CD14-positive monocyte (primary cell): ENCODE results near the gene LRRTM3. TPM values are rescaled to one million over a fixed set of nuclear protein-coding genes. Genes with fewer than 3 reads are reported as not detected.

ENCODE experiments used
- DNase-seq, 3 donors: peaks; one replicate each; pipeline ENCODE4 v3.0.0-alpha.2; 2011 to 2022
- H2AFZ ChIP-seq: 2 replicates; pipeline ENCODE4 v1.6.0; 2012; ENCODE audit warnings: mild to moderate bottlenecking, low read depth, low read length, inconsistent platforms; ENCODE audit not compliant: insufficient read depth, poor library complexity, severe bottlenecking
- H3K27ac ChIP-seq, 2 donors: 1 replicate in 1 of 2; 2 replicates in 1 of 2; pipeline ENCODE4 v1.5.1; 2012 to 2013; ENCODE audit warnings: low read length in 2 of 2, control low read depth in 1 of 2, inconsistent platforms in 1 of 2, low read depth in 1 of 2, mild to moderate bottlenecking in 1 of 2
- H3K27me3 ChIP-seq, 2 donors: one replicate each; pipeline versions ENCODE4 v1.6.0 to v1.6.1; 2011 to 2013; ENCODE audit warnings: low read length in 2 of 2; ENCODE audit not compliant: control insufficient read depth in 2 of 2, insufficient read depth in 2 of 2
- H3K36me3 ChIP-seq, 2 donors: replicated peaks in 1 of 2; 1 replicate in 1 of 2; 2 replicates in 1 of 2; pipeline versions ENCODE4 v1.5.1 to v1.6.1; 2012 to 2013; ENCODE audit warnings: low read length in 2 of 2, control low read depth in 1 of 2, inconsistent platforms in 1 of 2, mild to moderate bottlenecking in 1 of 2; ENCODE audit not compliant: insufficient read depth in 2 of 2, control insufficient read depth in 1 of 2
- H3K4me1 ChIP-seq, 2 donors: 1 replicate in 1 of 2; 2 replicates in 1 of 2; pipeline versions ENCODE4 v1.5.1 to v1.6.1; 2012 to 2013; ENCODE audit warnings: low read length in 2 of 2, control low read depth in 1 of 2, inconsistent platforms in 1 of 2, mild to moderate bottlenecking in 1 of 2, moderate library complexity in 1 of 2; ENCODE audit not compliant: insufficient read depth in 2 of 2, control insufficient read depth in 1 of 2
- H3K4me2 ChIP-seq: replicated peaks from 2 replicates; pipeline ENCODE3; 2012; ENCODE audit warnings: low read length, moderate library complexity, mild to moderate bottlenecking; ENCODE audit not compliant: poor library complexity, severe bottlenecking; ENCODE audit errors: extremely low read depth
- H3K4me3 ChIP-seq, 3 experiments: fragments of 200-600 bp in 1 of 3; sonication (generic) in 1 of 3; replicated peaks in 1 of 3; 1 replicate in 2 of 3; 2 replicates in 1 of 3; pipeline ENCODE4 v1.5.1; 2011 to 2013; ENCODE audit warnings: low read length in 3 of 3, mild to moderate bottlenecking in 3 of 3, control low read depth in 2 of 3, low read depth in 2 of 3, inconsistent platforms in 1 of 3, moderate library complexity in 1 of 3
- H3K79me2 ChIP-seq: 2 replicates; pipeline ENCODE4 v1.6.0; 2012; ENCODE audit warnings: mild to moderate bottlenecking, control low read depth, inconsistent platforms, low read length, moderate library complexity; ENCODE audit not compliant: insufficient read depth
- H3K9ac ChIP-seq: 2 replicates; pipeline ENCODE4 v1.6.0; 2017; ENCODE audit warnings: low read length, mild to moderate bottlenecking; ENCODE audit not compliant: insufficient read depth, poor library complexity, severe bottlenecking
- H3K9me3 ChIP-seq, 2 donors: replicated peaks in 1 of 2; 1 replicate in 1 of 2; 2 replicates in 1 of 2; pipeline versions ENCODE4 v1.5.1 to v1.6.1; 2012 to 2013; ENCODE audit warnings: low read length in 2 of 2, control low read depth in 1 of 2; ENCODE audit not compliant: control insufficient read depth in 1 of 2, insufficient read depth in 1 of 2
- H4K20me1 ChIP-seq: 2 replicates; pipeline ENCODE4 v1.6.0; 2012; ENCODE audit warnings: mild to moderate bottlenecking, low read length, control low read depth, moderate library complexity; ENCODE audit not compliant: insufficient read depth
- H3K27ac Mint-ChIP-seq, 7 donors: one replicate each; pipeline ENCODE4 v1.8.0; 2020; ENCODE audit warnings: mild to moderate bottlenecking in 7 of 7, mixed read lengths in 7 of 7, moderate library complexity in 6 of 7, inconsistent platforms in 2 of 7
- H3K27me3 Mint-ChIP-seq, 3 donors: one replicate each; pipeline ENCODE4 v1.8.0; 2021 to 2022; ENCODE audit warnings: low read depth in 3 of 3, mild to moderate bottlenecking in 3 of 3, mixed read lengths in 3 of 3, moderate library complexity in 3 of 3, inconsistent platforms in 1 of 3
- H3K36me3 Mint-ChIP-seq, 2 donors: one replicate each; pipeline ENCODE4 v1.8.0; 2020; ENCODE audit warnings: mixed read lengths in 2 of 2, inconsistent platforms in 1 of 2, mild to moderate bottlenecking in 1 of 2
- H3K4me1 Mint-ChIP-seq: one replicate; pipeline ENCODE4 v1.8.0; 2020; ENCODE audit warnings: mild to moderate bottlenecking, mixed read lengths
- H3K4me3 Mint-ChIP-seq, 2 donors: one replicate each; pipeline ENCODE4 v1.8.0; 2020; ENCODE audit warnings: mild to moderate bottlenecking in 2 of 2, mixed read lengths in 2 of 2, moderate library complexity in 1 of 2
- H3K9me3 Mint-ChIP-seq, 7 donors: one replicate each; pipeline ENCODE4 v1.8.0; 2020 to 2022; ENCODE audit warnings: mixed read lengths in 7 of 7, mild to moderate bottlenecking in 6 of 7, moderate library complexity in 6 of 7, inconsistent platforms in 2 of 7
- WGBS: methylation state at CpG from one replicate; pipeline ENCODE4 v1.1.5; 2013; ENCODE audit warnings: missing lambda C conversion rate; ENCODE audit not compliant: insufficient coverage; 5-methylcytosine and 5-hydroxymethylcytosine counted together
- intact Hi-C, 2 donors: fragments of 100-400 bp; cut with micrococcal nuclease; formaldehyde crosslinking; loops; one replicate each; pipeline versions ENCODE4 v1.15.0 to v1.15.1; 2023
- polyA minus RNA-seq: library from RNA; depleted of rRNA, polyadenylated mRNA; stranded (reverse); fragments of >200 nt; gene quantifications from 2 replicates; pipeline ENCODE4 v1.2.3, GENCODE V29; 2012
- polyA plus RNA-seq, 3 donors: library from polyadenylated mRNA; depleted of rRNA in 1 of 3; unstranded in 2 of 3; stranded (reverse) in 1 of 3; fragments of 300-500 nt in 2 of 3; fragments of >200 nt in 1 of 3; fragmentation: Illumina TruSeq in 2 of 3; gene quantifications; 1 replicate in 2 of 3; 2 replicates in 1 of 3; pipeline ENCODE4 v1.2.3, GENCODE V29; 2012 to 2021
- total RNA-seq, 12 experiments: library from RNA in 1 of 12; stranded (reverse) in 1 of 12; fragments of 120-200 nt in 1 of 12; gene quantifications; one replicate each; pipeline ENCODE4 v1.2.4 and lab custom pipeline; 2013 to 2026; ENCODE audit warnings: mixed read lengths in 6 of 12, inconsistent platforms in 1 of 12
- TF ChIP-seq, protein P1 (sequence below): fragments of 200-600 bp; IDR thresholded peaks from one replicate; pipeline ENCODE4 v1.8.0; 2022; ENCODE audit warnings: antibody characterized with exemption, mild to moderate bottlenecking

The LRRTM3 gene
- 0.02 TPM for total RNA-seq (2013)
- polyA plus RNA-seq (not detected), polyA minus RNA-seq (not detected in 2 replicates), total RNA-seq (lab: John Stamatoyannopoulos, UW) (0 to 0.92 (median 0) reads per million in 11 experiments)

- no peak within 1 kb of the TSS for H3K4me2 ChIP-seq
- 3% methylated on average over 11 of the region's 16 CpGs for WGBS
- Mint-ChIP-seq H3K27me3 (peaks cover 26 to 38% (median 33%) of the 10 kb centered on the region in 3 donors), H3K4me1 (no peaks in the 10 kb centered on the region), H3K4me3 (peak within 1 kb of the TSS in 1 of 2 donors; percentile 26), H3K9me3 (no peaks in the 10 kb centered on the region), H3K36me3 (no peaks in the 10 kb centered on the region), H3K27ac (no peak within 1 kb of the TSS)
- H3K79me2 ChIP-seq, result no peaks in the 10 kb centered on the region
- H3K4me1 ChIP-seq, result no peaks in the 10 kb centered on the region
- DNase-seq, result no peak
- no peak within 1 kb of the TSS for H3K9ac ChIP-seq
- H2AFZ ChIP-seq, result peak within 1 kb of the TSS; percentile 24
- TF ChIP-seq, protein P1, sequence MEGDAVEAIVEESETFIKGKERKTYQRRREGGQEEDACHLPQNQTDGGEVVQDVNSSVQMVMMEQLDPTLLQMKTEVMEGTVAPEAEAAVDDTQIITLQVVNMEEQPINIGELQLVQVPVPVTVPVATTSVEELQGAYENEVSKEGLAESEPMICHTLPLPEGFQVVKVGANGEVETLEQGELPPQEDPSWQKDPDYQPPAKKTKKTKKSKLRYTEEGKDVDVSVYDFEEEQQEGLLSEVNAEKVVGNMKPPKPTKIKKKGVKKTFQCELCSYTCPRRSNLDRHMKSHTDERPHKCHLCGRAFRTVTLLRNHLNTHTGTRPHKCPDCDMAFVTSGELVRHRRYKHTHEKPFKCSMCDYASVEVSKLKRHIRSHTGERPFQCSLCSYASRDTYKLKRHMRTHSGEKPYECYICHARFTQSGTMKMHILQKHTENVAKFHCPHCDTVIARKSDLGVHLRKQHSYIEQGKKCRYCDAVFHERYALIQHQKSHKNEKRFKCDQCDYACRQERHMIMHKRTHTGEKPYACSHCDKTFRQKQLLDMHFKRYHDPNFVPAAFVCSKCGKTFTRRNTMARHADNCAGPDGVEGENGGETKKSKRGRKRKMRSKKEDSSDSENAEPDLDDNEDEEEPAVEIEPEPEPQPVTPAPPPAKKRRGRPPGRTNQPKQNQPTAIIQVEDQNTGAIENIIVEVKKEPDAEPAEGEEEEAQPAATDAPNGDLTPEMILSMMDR, result no peak
- intact Hi-C loops, result no loop called here
- H3K27ac ChIP-seq, result no peak within 1 kb of the TSS
- no peaks in the 10 kb centered on the region for H4K20me1 ChIP-seq
- H3K4me3 ChIP-seq, result no peak within 1 kb of the TSS
- peaks cover 0 to 3% of the 10 kb centered on the region in 2 donors for H3K9me3 ChIP-seq
- peaks cover 41 to 53% of the 10 kb centered on the region in 2 donors for H3K27me3 ChIP-seq
- no peaks in the 10 kb centered on the region for H3K36me3 ChIP-seq
Measured at GRCh38 chr10:66925896-66926715, at the start of gene LRRTM3. LRRTM3 (plus strand) TSS chr10:66926036.

GRCh38 chr10:66877361-66877760 is 48.5 kb upstream of the LRRTM3 start:
- Histone ChIP-seq H3K27ac (no peak overlapping the region), H3K4me3 (no peak overlapping the region), H3K4me2 (no peak overlapping the region), H2AFZ (no peak overlapping the region), H3K9me3 (no peaks in the 10 kb centered on the region), H3K27me3 (no peaks in the 10 kb centered on the region), H3K79me2 (no peaks in the 10 kb centered on the region), H3K4me1 (no peaks in the 10 kb centered on the region), H3K9ac (no peak overlapping the region), H4K20me1 (no peaks in the 10 kb centered on the region), H3K36me3 (no peaks in the 10 kb centered on the region)
- Mint-ChIP-seq H3K9me3 (peaks cover 0 to 5% (median 0%) of the 10 kb centered on the region in 7 donors), H3K4me1 (no peaks in the 10 kb centered on the region), H3K27me3 (no peaks in the 10 kb centered on the region), H3K27ac (no peak overlapping the region), H3K4me3 (no peak overlapping the region), H3K36me3 (no peaks in the 10 kb centered on the region)
- DNase-seq, result no peak
- WGBS, result 89% methylated on average over 1 of the region's 2 CpGs
- intact Hi-C loops, result no loop called here
- TF ChIP-seq, protein P1, result no peak
